ENCODE data around the gene NFRKB.

The NFRKB gene

GRCh38 chr11:129861702-129862522, 33.5 kb downstream of the NFRKB start:
- no peak for TF ChIP-seq CTCF (IDR thresholded peaks at IDR 0.05; ENCODE audit: low read depth, low read length)
- Histone ChIP-seq H3K9me3 (ENCODE audit: severe bottlenecking) (no peaks in the 10 kb centered on the region), H3K27me3 (ENCODE audit: insufficient read depth, low read depth, severe bottlenecking) (no peaks in the 10 kb centered on the region), H3K27ac (no peak overlapping the region), H3K4me3 (ENCODE audit: low read depth, low read length) (no peak overlapping the region), H3K36me3 (peaks cover 42% of the 10 kb centered on the region)
- no peak for DNase-seq

- DNase-seq: no peak
- Histone ChIP-seq H3K27ac (no peak overlapping the region), H3K27me3 (ENCODE audit: insufficient read depth, low read depth, severe bottlenecking) (no peaks in the 10 kb centered on the region), H3K36me3 (peaks cover 5% of the 10 kb centered on the region; the same call in 1 of the 2 replicates), H3K9me3 (ENCODE audit: severe bottlenecking) (no peaks in the 10 kb centered on the region), H3K4me3 (ENCODE audit: low read depth, low read length) (no peak overlapping the region)
- no peak for TF ChIP-seq CTCF (IDR thresholded peaks at IDR 0.05; ENCODE audit: low read depth, low read length)
Measured at GRCh38 chr11:129856036-129856435, 39.3 kb downstream of the NFRKB start.

GRCh38 chr11:129855086-129855485, 40.3 kb downstream of the NFRKB start:
- no peak for TF ChIP-seq CTCF (IDR thresholded peaks at IDR 0.05; ENCODE audit: low read depth, low read length)
- Histone ChIP-seq H3K27ac (no peak overlapping the region), H3K9me3 (ENCODE audit: severe bottlenecking) (no peaks in the 10 kb centered on the region), H3K36me3 (peaks cover 4% of the 10 kb centered on the region; the same call in 1 of the 2 replicates), H3K4me3 (ENCODE audit: low read depth, low read length) (no peak overlapping the region), H3K27me3 (ENCODE audit: insufficient read depth, low read depth, severe bottlenecking) (no peaks in the 10 kb centered on the region)
- DNase-seq: no peak

GRCh38 chr11:129854232-129854805, 41.1 kb downstream of the NFRKB start:
- H3K9me3 ChIP-seq (ENCODE audit: severe bottlenecking): no peaks in the 10 kb centered on the region
- no peak for TF ChIP-seq CTCF (IDR thresholded peaks at IDR 0.05; ENCODE audit: low read depth, low read length)
- H3K36me3 ChIP-seq: no peaks in the 10 kb centered on the region
- no peak overlapping the region for H3K27ac ChIP-seq
- DNase-seq: no peak
- no peaks in the 10 kb centered on the region for H3K27me3 ChIP-seq (ENCODE audit: insufficient read depth, low read depth, severe bottlenecking)
- no peak overlapping the region for H3K4me3 ChIP-seq (ENCODE audit: low read depth, low read length)

- no peak for DNase-seq
- Histone ChIP-seq H3K9me3 (ENCODE audit: severe bottlenecking) (no peaks in the 10 kb centered on the region), H3K27me3 (ENCODE audit: insufficient read depth, low read depth, severe bottlenecking) (no peaks in the 10 kb centered on the region), H3K27ac (no peak overlapping the region), H3K4me3 (ENCODE audit: low read depth, low read length) (no peak overlapping the region), H3K36me3 (no peaks in the 10 kb centered on the region)
- no peak for TF ChIP-seq CTCF (IDR thresholded peaks at IDR 0.05; ENCODE audit: low read depth, low read length)
Measured at GRCh38 chr11:129853518-129854231, 41.7 kb downstream of the NFRKB start.
